ENCODE results near the gene LMNB1. TPM values are rescaled to one million over a fixed set of nuclear protein-coding genes. Genes with fewer than 3 reads are reported as not detected.

LMNB1 gene
- total RNA-seq, 1 experiment from 2014 or later: 150 TPM

DNA sequence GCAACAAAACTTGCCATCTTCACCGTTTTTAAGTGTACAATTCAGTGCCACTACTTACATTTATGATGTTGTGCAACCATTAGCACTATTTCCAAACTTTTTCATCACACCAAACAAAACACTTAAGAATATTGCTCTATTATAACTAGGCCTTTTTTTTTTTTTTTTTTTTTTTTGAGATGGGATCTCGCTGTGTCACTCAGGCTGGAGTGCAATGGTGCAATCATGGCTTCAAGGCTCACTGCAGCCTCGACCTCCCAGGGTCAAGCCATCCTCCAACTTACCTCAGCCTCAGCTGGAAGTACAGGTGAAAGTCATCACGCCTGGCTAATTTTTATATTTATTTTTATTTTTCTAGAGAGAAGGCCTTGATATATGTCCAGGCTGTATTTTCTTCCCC is 22.3 kb upstream of the LMNB1 start:
- no TSS peak for BruUV-seq (replicated peaks)
- CTCF ChIA-PET: no interaction called here

DNA sequence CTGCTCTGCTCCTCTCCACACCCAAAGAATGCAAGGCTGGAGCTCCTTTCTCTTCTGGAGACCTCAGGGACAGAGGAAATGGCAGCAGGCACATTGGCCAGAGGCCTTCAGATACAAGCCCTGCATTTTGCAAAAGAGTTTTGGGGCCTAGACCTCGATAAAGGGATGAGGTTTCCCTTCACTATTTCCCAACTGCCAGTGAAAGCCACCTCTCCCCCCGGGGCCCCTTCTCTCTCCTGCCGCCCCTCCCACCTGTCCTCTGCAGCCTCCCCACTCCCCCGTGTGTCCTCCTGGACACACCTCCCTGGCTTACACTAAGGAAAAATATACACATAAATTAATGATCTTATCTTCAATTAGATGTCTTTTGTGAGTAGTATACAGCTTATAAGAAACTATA is 21.3 kb upstream of the LMNB1 start:
- Histone ChIP-seq H3K9me2 (ENCODE audit: insufficient read depth) (no peaks in the 10 kb centered on the region), H3K79me2 (ENCODE audit: insufficient read depth, low read length) (no peaks in the 10 kb centered on the region), H2AFZ (ENCODE audit: low read depth, low read length, poor library complexity, severe bottlenecking) (no peak overlapping the region), H3K4me2 (ENCODE audit: low read length) (no peak overlapping the region), H3K36me3 (ENCODE audit: control insufficient read depth in 1 of 2, insufficient read depth in 2 of 2, low read length in 2 of 2) (no peaks in the 10 kb centered on the region), H3K4me3 (replicated peaks in 1 of 2; ENCODE audit: low read depth in 1 of 2, low read length in 2 of 2) (no peak overlapping the region), H4K20me1 (ENCODE audit: insufficient read depth) (no peaks in the 10 kb centered on the region), H3K9me3 (ENCODE audit: control insufficient read depth in 1 of 2, insufficient read depth in 1 of 2, low read depth in 1 of 2, low read length in 2 of 2) (no peaks in the 10 kb centered on the region), H3K9ac (ENCODE audit: low read length) (no peak overlapping the region), H3K27ac (ENCODE audit: low read depth, low read length) (no peak overlapping the region), H3K4me1 (ENCODE audit: control insufficient read depth in 1 of 2, insufficient read depth in 2 of 2, low read length in 2 of 2) (no peaks in the 10 kb centered on the region), H3K27me3 (ENCODE audit: insufficient read depth, low read length) (no peaks in the 10 kb centered on the region)
- CTCF ChIA-PET: no interaction called here
- intact Hi-C loops (cut with micrococcal nuclease): no loop called here
- ATAC-seq: no peak
- RAD21 ChIA-PET (ENCODE audit: low non-redundant PET in 1 of 2, low total read pairs in 2 of 2, uncharacterized antibody in 2 of 2, unreplicated experiment in 2 of 2): no interaction called here
- DNase-seq (ENCODE audit: low read depth, low spot score): no peak
- POLR2A ChIA-PET: no interaction called here
- BruUV-seq (replicated peaks): no TSS peak
- TF ChIP-seq SRF (IDR thresholded peaks at IDR 0.05; ENCODE audit: low read depth) (no peak), ATF3 (IDR thresholded peaks at IDR 0.05) (no peak), POLR2A (IDR thresholded peaks at IDR 0.05; ENCODE audit: borderline replicate concordance, extremely low read depth, insufficient read depth, insufficient read length) (no peak), POLR2AphosphoS5 (IDR thresholded peaks at IDR 0.05; ENCODE audit: low read depth, low read length) (no peak), SP1 (IDR thresholded peaks at IDR 0.05; ENCODE audit: low read depth) (no peak), SIN3A (IDR thresholded peaks at IDR 0.05; ENCODE audit: low read depth) (no peak), CEBPB (IDR thresholded peaks at IDR 0.05; ENCODE audit: low read depth) (no peak), TCF7L2 (IDR thresholded peaks at IDR 0.05; ENCODE audit: borderline replicate concordance, extremely low read depth, insufficient read depth, insufficient read length) (no peak), ELF1 (IDR thresholded peaks at IDR 0.05; ENCODE audit: borderline replicate concordance, low read depth) (no peak), FOSL1 (IDR thresholded peaks at IDR 0.05; ENCODE audit: low read depth) (no peak), CBX3 (IDR thresholded peaks at IDR 0.05; ENCODE audit: low read depth) (no peak)
- TF ChIP-seq, protein P1, sequence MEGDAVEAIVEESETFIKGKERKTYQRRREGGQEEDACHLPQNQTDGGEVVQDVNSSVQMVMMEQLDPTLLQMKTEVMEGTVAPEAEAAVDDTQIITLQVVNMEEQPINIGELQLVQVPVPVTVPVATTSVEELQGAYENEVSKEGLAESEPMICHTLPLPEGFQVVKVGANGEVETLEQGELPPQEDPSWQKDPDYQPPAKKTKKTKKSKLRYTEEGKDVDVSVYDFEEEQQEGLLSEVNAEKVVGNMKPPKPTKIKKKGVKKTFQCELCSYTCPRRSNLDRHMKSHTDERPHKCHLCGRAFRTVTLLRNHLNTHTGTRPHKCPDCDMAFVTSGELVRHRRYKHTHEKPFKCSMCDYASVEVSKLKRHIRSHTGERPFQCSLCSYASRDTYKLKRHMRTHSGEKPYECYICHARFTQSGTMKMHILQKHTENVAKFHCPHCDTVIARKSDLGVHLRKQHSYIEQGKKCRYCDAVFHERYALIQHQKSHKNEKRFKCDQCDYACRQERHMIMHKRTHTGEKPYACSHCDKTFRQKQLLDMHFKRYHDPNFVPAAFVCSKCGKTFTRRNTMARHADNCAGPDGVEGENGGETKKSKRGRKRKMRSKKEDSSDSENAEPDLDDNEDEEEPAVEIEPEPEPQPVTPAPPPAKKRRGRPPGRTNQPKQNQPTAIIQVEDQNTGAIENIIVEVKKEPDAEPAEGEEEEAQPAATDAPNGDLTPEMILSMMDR (IDR thresholded peaks at IDR 0.05 in 2 of 3, conservative IDR thresholded peaks at IDR 0.05 in 1 of 3; ENCODE audit: borderline replicate concordance in 1 of 3, insufficient read depth in 1 of 3, low read depth in 2 of 3, low read length in 2 of 3): no peak

More for the DNA sequence above, 22.3 kb upstream of the LMNB1 start:
- Histone ChIP-seq H3K9ac (ENCODE audit: low read length) (no peak overlapping the region), H3K27ac (ENCODE audit: low read depth, low read length) (no peak overlapping the region), H3K79me2 (ENCODE audit: insufficient read depth, low read length) (no peaks in the 10 kb centered on the region), H3K9me2 (ENCODE audit: insufficient read depth) (no peaks in the 10 kb centered on the region), H2AFZ (ENCODE audit: low read depth, low read length, poor library complexity, severe bottlenecking) (no peak overlapping the region), H4K20me1 (ENCODE audit: insufficient read depth) (no peaks in the 10 kb centered on the region), H3K36me3 (ENCODE audit: control insufficient read depth in 1 of 2, insufficient read depth in 2 of 2, low read length in 2 of 2) (no peaks in the 10 kb centered on the region), H3K4me2 (ENCODE audit: low read length) (no peak overlapping the region), H3K9me3 (ENCODE audit: control insufficient read depth in 1 of 2, insufficient read depth in 1 of 2, low read depth in 1 of 2, low read length in 2 of 2) (no peaks in the 10 kb centered on the region), H3K4me1 (ENCODE audit: control insufficient read depth in 1 of 2, insufficient read depth in 2 of 2, low read length in 2 of 2) (no peaks in the 10 kb centered on the region), H3K4me3 (replicated peaks in 1 of 2; ENCODE audit: low read depth in 1 of 2, low read length in 2 of 2) (no peak overlapping the region), H3K27me3 (ENCODE audit: insufficient read depth, low read length) (no peaks in the 10 kb centered on the region)
- TF ChIP-seq POLR2A (IDR thresholded peaks at IDR 0.05; ENCODE audit: borderline replicate concordance, extremely low read depth, insufficient read depth, insufficient read length): no peak
- no peak for TF ChIP-seq JUND (IDR thresholded peaks at IDR 0.05)
- TF ChIP-seq, protein P1 (IDR thresholded peaks at IDR 0.05 in 2 of 3, conservative IDR thresholded peaks at IDR 0.05 in 1 of 3; ENCODE audit: borderline replicate concordance in 1 of 3, insufficient read depth in 1 of 3, low read depth in 2 of 3, low read length in 2 of 3): no peak
- TF ChIP-seq, protein P2, sequence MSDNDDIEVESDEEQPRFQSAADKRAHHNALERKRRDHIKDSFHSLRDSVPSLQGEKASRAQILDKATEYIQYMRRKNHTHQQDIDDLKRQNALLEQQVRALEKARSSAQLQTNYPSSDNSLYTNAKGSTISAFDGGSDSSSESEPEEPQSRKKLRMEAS (IDR thresholded peaks at IDR 0.05): no peak
- TF ChIP-seq FOSL1 (IDR thresholded peaks at IDR 0.05; ENCODE audit: low read depth): no peak
- ChIA-PET RAD21 (ENCODE audit: low non-redundant PET in 1 of 2, low total read pairs in 2 of 2, uncharacterized antibody in 2 of 2, unreplicated experiment in 2 of 2) (no interaction called here), POLR2A (no interaction called here)
- ATAC-seq (no peak), DNase-seq (ENCODE audit: low read depth, low spot score) (no peak)
- intact Hi-C loops (cut with micrococcal nuclease): no loop called here
